A549 (cell line): ENCODE data around the gene THAP7. TPM values are rescaled to one million over a fixed set of nuclear protein-coding genes. Genes with fewer than 3 reads are reported as not detected.

ENCODE experiments used
- ATAC-seq, 2 experiments: fragments of 200-7000 bp in 1 of 2; fragments of >200 bp in 1 of 2; cut with Nextera tagmentation in 1 of 2; cut with Tn5 transposase in 1 of 2; 3 replicates each; pipeline versions ENCODE4 v1.8.0 to v1.9.1; 2018 to 2020; ENCODE audit warnings: mild to moderate bottlenecking in 1 of 2, moderate library complexity in 1 of 2
- CTCF ChIA-PET: fragments of 300-600 bp; sonication (Branson Sonifier 250); formaldehyde crosslinking; extraction: SDS; loops from one replicate; lab custom pipeline; 2021; ENCODE audit warnings: antibody characterized with exemption, inconsistent platforms; lab: Yijun Ruan, JAX
- POLR2A ChIA-PET: fragments of 350-600 bp; formaldehyde crosslinking; extraction: SDS; loops from one replicate; lab custom pipeline; 2021; ENCODE audit warnings: antibody characterized with exemption, inconsistent platforms; lab: Yijun Ruan, JAX
- DNase-seq, 2 experiments: peaks; one replicate each; pipeline versions ENCODE4 v3.0.0 to v3.0.0-alpha.2; 2011 to 2016; ENCODE audit warnings: low read depth in 1 of 2, low spot score in 1 of 2
- FAIRE-seq: peaks from 2 replicates; lab custom pipeline; 2011; peaks lifted over from hg19 to GRCh38; lab: Jason Lieb, UNC
- H3K27ac ChIP-seq, 2 experiments: fragments of >200 bp; sonication (Bioruptor Twin); formaldehyde crosslinking; 3 replicates each; pipeline ENCODE4 v1.5.1; 2016 to 2017
- H3K4me1 ChIP-seq: fragments of >200 bp; sonication (Bioruptor Twin); formaldehyde crosslinking; 3 replicates; pipeline ENCODE4 v1.6.1; 2016
- H3K4me2 ChIP-seq: fragments of >200 bp; sonication (Bioruptor Twin); formaldehyde crosslinking; 3 replicates; pipeline ENCODE4 v1.6.1; 2016
- H3K4me3 ChIP-seq: fragments of >200 bp; sonication (Bioruptor Twin); formaldehyde crosslinking; 3 replicates; pipeline ENCODE4 v1.5.1; 2016
- H3K9me3 ChIP-seq: fragments of >200 bp; sonication (Bioruptor Twin); formaldehyde crosslinking; 3 replicates; pipeline ENCODE4 v1.6.1; 2016
- BHLHE40 ChIP-seq: IDR thresholded peaks from 2 replicates; pipeline ENCODE4 v1.6.1; 2012; ENCODE audit warnings: low read depth, low read length, inconsistent platforms
- CEBPB ChIP-seq, 2 experiments: fragments of >200 bp in 1 of 2; sonication (Bioruptor Twin) in 1 of 2; formaldehyde crosslinking in 1 of 2; IDR thresholded peaks; 2 replicates each; pipeline ENCODE4 v1.6.1; 2012 to 2016
- CTCF ChIP-seq: fragments of >200 bp; sonication (Bioruptor Twin); formaldehyde crosslinking; IDR thresholded peaks from 3 replicates; pipeline ENCODE4 v1.5.1; 2016
- E2F6 ChIP-seq: IDR thresholded peaks from 2 replicates; pipeline ENCODE4 v1.6.1; 2012; ENCODE audit warnings: low read depth, borderline replicate concordance
- ELK1 ChIP-seq: fragments of 150-350 bp; IDR thresholded peaks from 2 replicates; pipeline ENCODE4 v1.6.1; 2014; ENCODE audit warnings: low read depth, mild to moderate bottlenecking, low read length
- EP300 ChIP-seq, 2 experiments: fragments of >200 bp; sonication (Bioruptor Twin); formaldehyde crosslinking; IDR thresholded peaks; 2 replicates in 1 of 2; 3 replicates in 1 of 2; pipeline ENCODE4 v1.6.1; 2016 to 2017
- ESRRA ChIP-seq: fragments of 150-350 bp; IDR thresholded peaks from 2 replicates; pipeline ENCODE4 v1.6.1; 2014; ENCODE audit warnings: mild to moderate bottlenecking, low read length, borderline replicate concordance
- FOSB ChIP-seq: fragments of 250-450 bp; sonication (Bioruptor Pico); IDR thresholded peaks from 2 replicates; pipeline ENCODE4 v1.5.0; 2020; ENCODE audit warnings: mild to moderate bottlenecking, moderate library complexity
- FOSL2 ChIP-seq, 2 experiments: fragments of 450-650 bp in 1 of 2; fragments of >200 bp in 1 of 2; sonication (Bioruptor Twin) in 1 of 2; formaldehyde crosslinking; IDR thresholded peaks; 2 replicates each; pipeline versions ENCODE4 v1.5.0 to v1.6.1; 2016 to 2020; ENCODE audit warnings: mild to moderate bottlenecking in 1 of 2, moderate library complexity in 1 of 2
- FOXS1 ChIP-seq: fragments of 250-450 bp; sonication (Bioruptor Pico); IDR thresholded peaks from 2 replicates; pipeline ENCODE4 v1.5.0; 2020; ENCODE audit warnings: mild to moderate bottlenecking, moderate library complexity
- GATA3 ChIP-seq: IDR thresholded peaks from 2 replicates; pipeline ENCODE4 v1.6.1; 2012; ENCODE audit warnings: borderline replicate concordance
- JUN ChIP-seq, 2 experiments: fragments of >200 bp; sonication (Bioruptor Twin); formaldehyde crosslinking; IDR thresholded peaks; 2 replicates in 1 of 2; 3 replicates in 1 of 2; pipeline ENCODE4 v1.6.1; 2016 to 2017
- NPAS2 ChIP-seq: fragments of 250-450 bp; sonication (Bioruptor Pico); IDR thresholded peaks from 2 replicates; pipeline ENCODE4 v1.8.0; 2022; ENCODE audit warnings: mild to moderate bottlenecking, moderate library complexity, borderline replicate concordance
- NR3C1 ChIP-seq: fragments of >200 bp; sonication (Bioruptor Twin); formaldehyde crosslinking; IDR thresholded peaks from 3 replicates; pipeline ENCODE4 v1.6.1; 2017
- PBX3 ChIP-seq: IDR thresholded peaks from 2 replicates; pipeline ENCODE4 v1.6.1; 2012
- PHF8 ChIP-seq: fragments of 200-600 bp; sonication (generic); IDR thresholded peaks from 2 replicates; pipeline ENCODE4 v1.6.1; 2016; ENCODE audit warnings: low read depth, mild to moderate bottlenecking, antibody characterized with exemption, moderate library complexity, borderline replicate concordance
- POLR2A ChIP-seq: IDR thresholded peaks from 2 replicates; pipeline ENCODE4 v1.6.1; 2012; ENCODE audit warnings: mild to moderate bottlenecking, low read length
- RARB ChIP-seq: fragments of 250-450 bp; sonication (Bioruptor Pico); IDR thresholded peaks from 2 replicates; pipeline ENCODE4 v1.8.0; 2021; ENCODE audit warnings: mild to moderate bottlenecking, moderate library complexity
- RCOR1 ChIP-seq: fragments of 150-350 bp; IDR thresholded peaks from 2 replicates; pipeline ENCODE4 v1.6.1; 2014; ENCODE audit warnings: antibody characterized with exemption, low read length, low read depth
- RFX5 ChIP-seq: fragments of 450-650 bp; IDR thresholded peaks from 2 replicates; pipeline ENCODE4 v1.7.1; 2014; ENCODE audit warnings: antibody characterized with exemption, mild to moderate bottlenecking, moderate library complexity
- ZFP36 ChIP-seq: fragments of 450-650 bp; IDR thresholded peaks from 2 replicates; pipeline ENCODE4 v1.6.1; 2014; ENCODE audit warnings: borderline replicate concordance; ENCODE audit not compliant: partially characterized antibody
- ZNF302 ChIP-seq: fragments of 250-450 bp; sonication (Bioruptor Pico); IDR thresholded peaks from 2 replicates; pipeline ENCODE4 v1.9.0; 2021; ENCODE audit warnings: inconsistent platforms, mild to moderate bottlenecking, moderate library complexity
- WGBS: methylation state at CpG from one replicate; pipeline ENCODE4 v1.1.6; 2017; ENCODE audit errors: missing lambda C conversion rate; 5-methylcytosine and 5-hydroxymethylcytosine counted together
- polyA plus RNA-seq, 4 experiments: library from polyadenylated mRNA; depleted of rRNA in 3 of 4; stranded (reverse); fragments of >200 nt; fragmentation: RNase III in 1 of 4; extraction: RNeasy Plus Mini Kit Qiagen cat#74134 plus additional on column Dnase treatment in 1 of 4; gene quantifications; 2 replicates in 3 of 4; 3 replicates in 1 of 4; pipeline ENCODE4 v1.2.3, GENCODE V29; 2011 to 2017

The THAP7 gene
- polyA plus RNA-seq, 2 of the 4 experiments (the other 2 are of a cell fraction) = 15.9 to 22.7 TPM

- no peak for FAIRE-seq
- H3K9me3 ChIP-seq = no peaks in the 10 kb centered on the region
- WGBS = 0% methylated on average over 11 of the region's 27 CpGs
- TF ChIP-seq NR3C1 (no peak), JUN (IDR thresholded peaks at IDR 0.05) (peak in 1 of 2 experiments; percentile 20; a peak in 1 of 5 replicates), FOSL2 (IDR thresholded peaks at IDR 0.05) (no peak), FOSL2 (CRISPR knock-in tag; IDR thresholded peaks at IDR 0.05) (peak; percentile 36), ZFP36 (peak; percentile 54), CTCF (0 out of 3 replicates have a peak, but pooled peaks have one; percentile 20)
- peak overlapping the region; percentile 74 for H3K4me2 ChIP-seq
- H3K27ac ChIP-seq = peak overlapping the region; percentile 98
- peak overlapping the region; percentile 84 for H3K4me3 ChIP-seq
- ChIA-PET POLR2A (interaction anchor here (0.7 to 2.7 kb wide), 4 partner anchors 26 to 71 kb away, joined by 3 to 19 read pairs (median 7); partner anchors contain the start of genes LZTR1 and THAP7), CTCF (interaction anchor here (0.7 to 3.6 kb wide), 14 partner anchors 12 to 152 kb away, joined by 3 to 19 read pairs (median 5); partner anchors contain the start of genes CRKL, LZTR1 and THAP7)
- DNase-seq = peak; percentile 23 to 75
- peaks cover 27% of the 10 kb centered on the region for H3K4me1 ChIP-seq
- peak; percentile 49 to 66 for ATAC-seq
These were observed 45.4 kb downstream of the THAP7 start for GRCh38 chr22:20956258-20957101.

- H3K27ac ChIP-seq = peak overlapping the region in 1 of 2 experiments; percentile 98; a peak in 3 of 6 replicates
- CTCF ChIA-PET = interaction anchor here (0.6 to 3.6 kb wide), 9 partner anchors 11 to 151 kb away, joined by 3 to 10 read pairs (median 5); partner anchors contain the start of genes CRKL and LZTR1
- no peak for FAIRE-seq
These were observed 46.4 kb downstream of the THAP7 start for GRCh38 chr22:20955548-20955947.

GRCh38 chr22:20953668-20954500, 48.0 kb downstream of the THAP7 start:
- ChIA-PET POLR2A (no interaction called here), CTCF (interaction anchor here (0.7 to 2.8 kb wide), 6 partner anchors 9 to 150 kb away, joined by 3 to 8 read pairs (median 4); partner anchors contain the start of gene CRKL)
- no peak for ATAC-seq
- H3K4me3 ChIP-seq = no peak overlapping the region
- H3K4me1 ChIP-seq = peaks cover 41% of the 10 kb centered on the region
- H3K4me2 ChIP-seq = 0 out of 3 replicates have a peak overlapping the region, but pooled peaks have one; percentile 0
- FAIRE-seq = no peak
- TF ChIP-seq NPAS2 (CRISPR knock-in tag) (no peak), CEBPB (IDR thresholded peaks at IDR 0.05) (peak; percentile 52 to 59; a peak in 2 of 4 replicates)
- H3K9me3 ChIP-seq = no peaks in the 10 kb centered on the region
- WGBS = 85% methylated on average over 8 of the region's 8 CpGs
- DNase-seq = peak in 1 of 2 experiments; percentile 16
- peak overlapping the region in 1 of 2 experiments; percentile 78; a peak in 3 of 6 replicates for H3K27ac ChIP-seq

More at GRCh38 chr22:20955548-20955947, 46.4 kb downstream of the THAP7 start:
- Histone ChIP-seq H3K4me1 (peaks cover 36% of the 10 kb centered on the region), H3K4me2 (peak overlapping the region; percentile 74), H3K4me3 (no peak overlapping the region), H3K9me3 (no peaks in the 10 kb centered on the region)
- DNase-seq (peak in 1 of 2 experiments; percentile 17), ATAC-seq (no peak)
- no peak for TF ChIP-seq E2F6
- POLR2A ChIA-PET = interaction anchor here (0.6 kb wide), 1 partner anchor 27 kb away, joined by 3 read pairs; the partner anchor contains the start of gene LZTR1
- 67% methylated on average over 6 of the region's 7 CpGs for WGBS

- ATAC-seq = no peak
- no peak for DNase-seq
- Histone ChIP-seq H3K4me1 (peaks cover 39% of the 10 kb centered on the region), H3K9me3 (no peaks in the 10 kb centered on the region), H3K4me2 (no peak overlapping the region), H3K27ac (no peak overlapping the region; a peak in 2 of 6 replicates), H3K4me3 (no peak overlapping the region)
- CTCF ChIA-PET = interaction anchor here (0.7 to 1.0 kb wide), 3 partner anchors 10 to 68 kb away, joined by 3 to 4 read pairs (median 3); no protein-coding TSS in a partner anchor
- POLR2A ChIA-PET = no interaction called here
- FAIRE-seq = no peak
- WGBS = 60% methylated on average over 3 of the region's 3 CpGs
- no peak for TF ChIP-seq POLR2A
- no peak for TF ChIP-seq ESRRA
- no peak for TF ChIP-seq ZNF302 (CRISPR knock-in tag)
- no peak for TF ChIP-seq GATA3
- no peak for TF ChIP-seq PHF8
- no peak for TF ChIP-seq BHLHE40
- TF ChIP-seq RFX5 = no peak
- TF ChIP-seq PBX3 = no peak
- TF ChIP-seq FOXS1 = no peak
- TF ChIP-seq RCOR1 = no peak
- no peak for TF ChIP-seq EP300 (IDR thresholded peaks at IDR 0.05)
- TF ChIP-seq ELK1 = no peak
- TF ChIP-seq FOSB = no peak
- no peak for TF ChIP-seq RARB (CRISPR knock-in tag)
These were observed 48.6 kb downstream of the THAP7 start for GRCh38 chr22:20953342-20953608.
